Stimulated activated CD4-positive, alpha-beta T cell treated with anti-CD3 and anti-CD28 coated beads, Interleukin-12 subunit alpha, Interleukin-12 subunit beta, amount 100 ng/mL, for 24 hours (primary cell): ENCODE measurements around the gene TBK1.

Experiments
- DNase-seq, 2 experiments: peaks; one replicate each; pipeline ENCODE4 v3.0.0-alpha.2; 2020; ENCODE audit warnings: low read depth in 2 of 2

Gene TBK1

GRCh38 chr12:64451687-64452558 is at the start of gene TBK1:
TBK1 (plus strand) TSS chr12:64452120; CDS start chr12:64455871, 3,751 bp downstream.
- DNase-seq, result peak; percentile 48 to 56

- DNase-seq, result no peak
These were observed 49.7 kb upstream of the TBK1 start for GRCh38 chr12:64402181-64402580.

GRCh38 chr12:64403707-64404469 is 48.0 kb upstream of the TBK1 start, which contains the start of gene XPOT:
XPOT (plus strand) TSS chr12:64404392; CDS start chr12:64410036, 5,644 bp downstream.
- peak; percentile 85 to 86 for DNase-seq

GRCh38 chr12:64404470-64405256 is 47.3 kb upstream of the TBK1 start:
- DNase-seq, result peak; percentile 57 to 67

- DNase-seq, result no peak
These were observed 44.3 kb upstream of the TBK1 start for GRCh38 chr12:64407342-64408223.

- DNase-seq, result no peak
These were observed 40.5 kb upstream of the TBK1 start for GRCh38 chr12:64411427-64411826.

- DNase-seq, result no peak
These were observed 39.5 kb upstream of the TBK1 start for GRCh38 chr12:64412459-64412858.

- no peak for DNase-seq
These were observed 38.0 kb upstream of the TBK1 start for GRCh38 chr12:64413884-64414283.

- no peak for DNase-seq
These were observed 33.7 kb upstream of the TBK1 start for GRCh38 chr12:64418209-64418608.

GRCh38 chr12:64419696-64420095 is 32.2 kb upstream of the TBK1 start:
- no peak for DNase-seq

GRCh38 chr12:64427988-64428387 is 23.9 kb upstream of the TBK1 start:
- DNase-seq, result no peak

GRCh38 chr12:64428956-64429355 is 23.0 kb upstream of the TBK1 start:
- no peak for DNase-seq

- no peak for DNase-seq
These were observed 21.0 kb upstream of the TBK1 start for GRCh38 chr12:64430886-64431285.

GRCh38 chr12:64431791-64432190 is 20.1 kb upstream of the TBK1 start:
- DNase-seq, result no peak

- DNase-seq, result no peak
These were observed 18.0 kb upstream of the TBK1 start for GRCh38 chr12:64433915-64434314.

- no peak for DNase-seq
These were observed 11.8 kb upstream of the TBK1 start for GRCh38 chr12:64440100-64440499.

GRCh38 chr12:64445490-64445889 is 6.4 kb upstream of the TBK1 start:
- no peak for DNase-seq

- no peak for DNase-seq
These were observed 5.6 kb upstream of the TBK1 start for GRCh38 chr12:64446295-64446694.

GRCh38 chr12:64450057-64450640 is 1.8 kb upstream of the TBK1 start:
- DNase-seq, result no peak

GRCh38 chr12:64450711-64451486 is 1.0 kb upstream of the TBK1 start:
- DNase-seq, result no peak
